ENCODE measurements around the gene HSD17B14. TPM values are rescaled to one million over a fixed set of nuclear protein-coding genes. Genes with fewer than 3 reads are reported as not detected.

Gene HSD17B14
- total and polyA plus RNA-seq, 2 of the 13 experiments (the other 11 are each of a cell fraction or from before 2014, with no cell fraction given), result 0.58 to 1.2 TPM

DNA sequence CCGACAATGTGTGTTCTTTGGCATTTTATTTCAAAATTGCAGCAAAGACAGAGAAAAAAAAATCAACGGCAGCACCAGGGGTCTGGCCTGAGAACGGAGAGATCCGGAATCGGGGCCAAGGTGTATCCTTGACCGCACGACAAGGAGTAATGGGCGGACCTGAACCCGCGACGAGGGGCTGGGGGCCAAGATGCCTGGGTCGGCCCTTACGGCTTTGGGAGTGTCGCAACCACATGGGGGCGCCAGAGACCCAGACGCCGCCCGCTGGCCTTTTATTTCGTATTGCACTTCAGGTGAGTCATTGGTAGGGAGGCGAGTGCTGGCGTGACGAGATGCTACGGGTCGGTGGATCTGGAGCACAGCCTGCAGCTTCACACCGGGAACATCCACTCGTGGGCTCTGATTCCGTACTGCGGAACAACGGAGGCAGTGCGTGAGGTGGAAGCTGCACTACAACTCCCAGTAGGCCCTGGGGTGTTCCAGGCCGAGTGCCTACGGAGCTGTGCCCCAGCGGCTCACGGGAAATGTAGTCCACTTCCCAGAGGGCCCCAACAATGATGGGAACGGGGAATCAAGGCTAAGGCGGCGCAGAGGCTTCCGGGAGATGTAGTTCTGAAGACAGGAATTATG lies 41.1 kb downstream of the HSD17B14 start (continued):
- no peak for TF ChIP-seq SOX6 (IDR thresholded peaks at IDR 0.05)
- peak; percentile 50; the same call in 1 of the 2 replicates for TF ChIP-seq SOX6 (CRISPR knock-in tag; IDR thresholded peaks at IDR 0.05)
- TF ChIP-seq, protein P1, sequence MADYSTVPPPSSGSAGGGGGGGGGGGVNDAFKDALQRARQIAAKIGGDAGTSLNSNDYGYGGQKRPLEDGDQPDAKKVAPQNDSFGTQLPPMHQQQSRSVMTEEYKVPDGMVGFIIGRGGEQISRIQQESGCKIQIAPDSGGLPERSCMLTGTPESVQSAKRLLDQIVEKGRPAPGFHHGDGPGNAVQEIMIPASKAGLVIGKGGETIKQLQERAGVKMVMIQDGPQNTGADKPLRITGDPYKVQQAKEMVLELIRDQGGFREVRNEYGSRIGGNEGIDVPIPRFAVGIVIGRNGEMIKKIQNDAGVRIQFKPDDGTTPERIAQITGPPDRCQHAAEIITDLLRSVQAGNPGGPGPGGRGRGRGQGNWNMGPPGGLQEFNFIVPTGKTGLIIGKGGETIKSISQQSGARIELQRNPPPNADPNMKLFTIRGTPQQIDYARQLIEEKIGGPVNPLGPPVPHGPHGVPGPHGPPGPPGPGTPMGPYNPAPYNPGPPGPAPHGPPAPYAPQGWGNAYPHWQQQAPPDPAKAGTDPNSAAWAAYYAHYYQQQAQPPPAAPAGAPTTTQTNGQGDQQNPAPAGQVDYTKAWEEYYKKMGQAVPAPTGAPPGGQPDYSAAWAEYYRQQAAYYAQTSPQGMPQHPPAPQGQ (CRISPR knock-in tag; IDR thresholded peaks at IDR 0.05; ENCODE audit: borderline replicate concordance), result no peak
- TF ChIP-seq, protein P2, sequence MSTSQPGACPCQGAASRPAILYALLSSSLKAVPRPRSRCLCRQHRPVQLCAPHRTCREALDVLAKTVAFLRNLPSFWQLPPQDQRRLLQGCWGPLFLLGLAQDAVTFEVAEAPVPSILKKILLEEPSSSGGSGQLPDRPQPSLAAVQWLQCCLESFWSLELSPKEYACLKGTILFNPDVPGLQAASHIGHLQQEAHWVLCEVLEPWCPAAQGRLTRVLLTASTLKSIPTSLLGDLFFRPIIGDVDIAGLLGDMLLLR (CRISPR knock-in tag; IDR thresholded peaks at IDR 0.05), result no peak
- peak; percentile 37 for TF ChIP-seq ASH2L (IDR thresholded peaks at IDR 0.05; ENCODE audit: insufficient read length, low read depth, low read length)
- TF ChIP-seq THAP11 (CRISPR knock-in tag; IDR thresholded peaks at IDR 0.05), result peak; percentile 99
- 0 out of 2 replicates have a peak, but pooled peaks have one; percentile 38 for TF ChIP-seq ELF3 (CRISPR knock-in tag; IDR thresholded peaks at IDR 0.05)
- 0 out of 2 replicates have a peak, but pooled peaks have one; percentile 42 for TF ChIP-seq ZBTB7A (CRISPR knock-in tag; IDR thresholded peaks at IDR 0.05)
- no peak for TF ChIP-seq CAMTA2 (CRISPR knock-in tag; IDR thresholded peaks at IDR 0.05; ENCODE audit: borderline replicate concordance)
- TF ChIP-seq ZNF30 (CRISPR knock-in tag; IDR thresholded peaks at IDR 0.05), result no peak
- peak; percentile 93 for TF ChIP-seq ZFX (CRISPR knock-in tag; IDR thresholded peaks at IDR 0.05; ENCODE audit: low read depth)
- TF ChIP-seq, protein P3, sequence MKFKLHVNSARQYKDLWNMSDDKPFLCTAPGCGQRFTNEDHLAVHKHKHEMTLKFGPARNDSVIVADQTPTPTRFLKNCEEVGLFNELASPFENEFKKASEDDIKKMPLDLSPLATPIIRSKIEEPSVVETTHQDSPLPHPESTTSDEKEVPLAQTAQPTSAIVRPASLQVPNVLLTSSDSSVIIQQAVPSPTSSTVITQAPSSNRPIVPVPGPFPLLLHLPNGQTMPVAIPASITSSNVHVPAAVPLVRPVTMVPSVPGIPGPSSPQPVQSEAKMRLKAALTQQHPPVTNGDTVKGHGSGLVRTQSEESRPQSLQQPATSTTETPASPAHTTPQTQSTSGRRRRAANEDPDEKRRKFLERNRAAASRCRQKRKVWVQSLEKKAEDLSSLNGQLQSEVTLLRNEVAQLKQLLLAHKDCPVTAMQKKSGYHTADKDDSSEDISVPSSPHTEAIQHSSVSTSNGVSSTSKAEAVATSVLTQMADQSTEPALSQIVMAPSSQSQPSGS (CRISPR knock-in tag; IDR thresholded peaks at IDR 0.05), result 0 out of 2 replicates have a peak, but pooled peaks have one; percentile 53
- peak; percentile 90 for TF ChIP-seq ZFY (CRISPR knock-in tag; IDR thresholded peaks at IDR 0.05)
- TF ChIP-seq RNF2 (conservative IDR thresholded peaks at IDR 0.05; ENCODE audit: low read depth), result 0 out of 2 replicates have a peak, but pooled peaks have one; percentile 32
- 0 out of 2 replicates have a peak, but pooled peaks have one; percentile 28 for TF ChIP-seq ZNF556 (CRISPR knock-in tag; IDR thresholded peaks at IDR 0.05; ENCODE audit: borderline replicate concordance)
- TF ChIP-seq ZNF577 (CRISPR knock-in tag; IDR thresholded peaks at IDR 0.05; ENCODE audit: borderline replicate concordance, low read depth), result no peak
- TF ChIP-seq HOXA3 (CRISPR knock-in tag; IDR thresholded peaks at IDR 0.05), result peak; percentile 61
- TF ChIP-seq ZNF564 (CRISPR knock-in tag; IDR thresholded peaks at IDR 0.05), result no peak
- TF ChIP-seq NFKB2 (CRISPR knock-in tag; IDR thresholded peaks at IDR 0.05; ENCODE audit: borderline replicate concordance), result peak; percentile 57; the same call in 1 of the 2 replicates
- peak; percentile 90 for TF ChIP-seq ZBTB38 (CRISPR knock-in tag; IDR thresholded peaks at IDR 0.05)
- no peak for TF ChIP-seq KDM4B (CRISPR knock-in tag; IDR thresholded peaks at IDR 0.05)
- 0 out of 2 replicates have a peak, but pooled peaks have one; percentile 36 for TF ChIP-seq BORCS8-MEF2B (CRISPR knock-in tag; IDR thresholded peaks at IDR 0.05)
- TF ChIP-seq, protein P4, sequence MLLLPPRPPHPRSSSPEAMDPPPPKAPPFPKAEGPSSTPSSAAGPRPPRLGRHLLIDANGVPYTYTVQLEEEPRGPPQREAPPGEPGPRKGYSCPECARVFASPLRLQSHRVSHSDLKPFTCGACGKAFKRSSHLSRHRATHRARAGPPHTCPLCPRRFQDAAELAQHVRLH (CRISPR knock-in tag; IDR thresholded peaks at IDR 0.05; ENCODE audit: borderline replicate concordance, low read depth), result peak; percentile 72; the same call in 1 of the 2 replicates
- TF ChIP-seq KDM5A (IDR thresholded peaks at IDR 0.05; ENCODE audit: borderline replicate concordance, low read length), result no peak
- no peak for TF ChIP-seq ZFYVE20 (CRISPR knock-in tag; IDR thresholded peaks at IDR 0.05; ENCODE audit: borderline replicate concordance, low read depth)

Measured in HepG2 (cell line).